GM23248 (cell line): ENCODE results near the gene POFUT2. TPM values are rescaled to one million over a fixed set of nuclear protein-coding genes. Genes with fewer than 3 reads are reported as not detected.

ENCODE experiments used
- DNase-seq: peaks from one replicate; pipeline ENCODE4 v3.0.0-alpha.2; 2015
- H2AFZ ChIP-seq: fragments of 200-600 bp; sonication (generic); 2 replicates; pipeline ENCODE4 v1.6.1; 2016; ENCODE audit warnings: antibody characterized with exemption
- H3F3A ChIP-seq: fragments of 200-600 bp; sonication (generic); 2 replicates; pipeline ENCODE4 v1.6.1; 2016; ENCODE audit warnings: mild to moderate bottlenecking, antibody characterized with exemption, mixed run types; ENCODE audit not compliant: insufficient read depth
- H3K27ac ChIP-seq: fragments of 200-600 bp; sonication (generic); 2 replicates; pipeline ENCODE4 v1.5.1; 2016; ENCODE audit warnings: mild to moderate bottlenecking
- H3K27me3 ChIP-seq: fragments of 200-600 bp; sonication (generic); replicated peaks from 2 replicates; pipeline ENCODE4 v1.6.1; 2016; ENCODE audit warnings: mild to moderate bottlenecking; ENCODE audit not compliant: insufficient read depth
- H3K36me3 ChIP-seq: fragments of 200-600 bp; sonication (generic); 2 replicates; pipeline ENCODE4 v1.6.1; 2016; ENCODE audit warnings: low read depth, mild to moderate bottlenecking
- H3K4me1 ChIP-seq: fragments of 200-600 bp; sonication (generic); 2 replicates; pipeline ENCODE4 v1.6.1; 2016; ENCODE audit warnings: mild to moderate bottlenecking; ENCODE audit not compliant: insufficient read depth
- H3K4me2 ChIP-seq: fragments of 200-600 bp; sonication (generic); one replicate; pipeline ENCODE4 v1.6.1; 2016; ENCODE audit warnings: mild to moderate bottlenecking; ENCODE audit not compliant: unreplicated experiment
- H3K4me3 ChIP-seq: fragments of 200-600 bp; sonication (generic); 2 replicates; pipeline ENCODE4 v1.5.1; 2016; ENCODE audit warnings: mild to moderate bottlenecking
- H3K79me2 ChIP-seq: fragments of 200-600 bp; sonication (generic); 2 replicates; pipeline ENCODE4 v1.6.1; 2016; ENCODE audit warnings: mild to moderate bottlenecking; ENCODE audit not compliant: insufficient read depth
- H3K9ac ChIP-seq: fragments of 200-600 bp; sonication (generic); 2 replicates; pipeline ENCODE4 v1.6.1; 2016; ENCODE audit warnings: mild to moderate bottlenecking
- H3K9me2 ChIP-seq: fragments of 200-600 bp; sonication (generic); 2 replicates; pipeline ENCODE4 v1.6.1; 2016; ENCODE audit warnings: mixed run types, mild to moderate bottlenecking, moderate library complexity; ENCODE audit not compliant: insufficient read depth
- H3K9me3 ChIP-seq: fragments of 200-600 bp; sonication (generic); one replicate; pipeline ENCODE4 v1.6.1; 2017; ENCODE audit warnings: low read depth
- H4K20me1 ChIP-seq: fragments of 200-600 bp; sonication (generic); 2 replicates; pipeline ENCODE4 v1.6.0; 2016; ENCODE audit not compliant: insufficient read depth
- EZH2 ChIP-seq: fragments of 200-600 bp; sonication (generic); IDR thresholded peaks from 2 replicates; pipeline ENCODE4 v1.6.1; 2018; ENCODE audit warnings: antibody characterized with exemption, mild to moderate bottlenecking; ENCODE audit not compliant: insufficient read depth, poor library complexity, severe bottlenecking
- EZH2phosphoT487 ChIP-seq: fragments of 200-600 bp; sonication (generic); IDR thresholded peaks from 2 replicates; pipeline ENCODE4 v1.6.1; 2018; ENCODE audit warnings: antibody characterized with exemption, moderate library complexity, mild to moderate bottlenecking, low read depth; ENCODE audit not compliant: insufficient read depth
- WGBS, 2 experiments: methylation state at CpG; one replicate each; pipeline ENCODE4 v1.1.6; 2015 to 2017; ENCODE audit warnings: low lambda C conversion rate in 2 of 2, low coverage in 1 of 2; ENCODE audit errors: missing lambda C conversion rate in 2 of 2; 5-methylcytosine and 5-hydroxymethylcytosine counted together
- in situ Hi-C: fragments of 300-500 bp; cut with MboI; formaldehyde crosslinking; loops from 2 replicates; pipeline ENCODE4 v1.15.0; 2020
- polyA plus RNA-seq: library from polyadenylated mRNA; unstranded; fragments of >200 nt; fragmentation: Nextera tagmentation; extraction: Ambion mirVana; gene quantifications from 2 replicates; pipeline ENCODE4 v1.2.1, GENCODE V29; 2016
- total RNA-seq: library from RNA; depleted of rRNA; stranded (reverse); fragments of >200 nt; shearing (Covaris generic); gene quantifications from 2 replicates; pipeline ENCODE4 v1.2.3, GENCODE V29; 2014

Gene POFUT2
- total and polyA plus RNA-seq, 2 experiments from 2014 or later: 30.1 to 48.2 TPM

- H2AFZ ChIP-seq: no peak overlapping the region
- no peak overlapping the region for H3K9ac ChIP-seq
- H3K4me3 ChIP-seq: no peak overlapping the region
- H3K36me3 ChIP-seq: peaks cover 70% of the 10 kb centered on the region
- no peaks in the 10 kb centered on the region for H3K9me3 ChIP-seq
- no peaks in the 10 kb centered on the region for H3K4me1 ChIP-seq
- no peak overlapping the region for H3K27ac ChIP-seq
- DNase-seq: no peak
- no peak overlapping the region for H3K4me2 ChIP-seq
- 94 to 98% methylated on average over 19 of the region's 19 CpGs for WGBS, 2 experiments
- peaks cover 21% of the 10 kb centered on the region for H4K20me1 ChIP-seq
- TF ChIP-seq EZH2phosphoT487 (no peak), EZH2 (no peak)
- H3K79me2 ChIP-seq: peaks cover 95% of the 10 kb centered on the region
- in situ Hi-C loops: loop anchor here (25.0 kb wide), 1 partner anchor 561 kb away; no protein-coding TSS in a partner anchor
- 0 out of 2 replicates have a peak, but pooled peaks cover 11% of the 10 kb centered on the region for H3F3A ChIP-seq
- no peaks in the 10 kb centered on the region for H3K9me2 ChIP-seq
- H3K27me3 ChIP-seq: no peaks in the 10 kb centered on the region
Measured at GRCh38 chr21:45276596-45276995, 11.1 kb downstream of the POFUT2 start.

GRCh38 chr21:45270306-45270821 lies 17.3 kb downstream of the POFUT2 start:
- Histone ChIP-seq H3K4me2 (no peak overlapping the region), H3K9ac (no peak overlapping the region), H3K9me2 (no peaks in the 10 kb centered on the region), H3K4me1 (no peaks in the 10 kb centered on the region), H3F3A (0 out of 2 replicates have a peak, but pooled peaks cover 11% of the 10 kb centered on the region), H3K4me3 (no peak overlapping the region), H4K20me1 (peaks cover 27% of the 10 kb centered on the region), H2AFZ (no peak overlapping the region), H3K36me3 (peaks cover 60% of the 10 kb centered on the region), H3K27ac (no peak overlapping the region), H3K9me3 (no peaks in the 10 kb centered on the region), H3K79me2 (peaks cover 58% of the 10 kb centered on the region), H3K27me3 (no peaks in the 10 kb centered on the region)
- 94 to 95% methylated on average over 13 of the region's 13 CpGs for WGBS, 2 experiments
- in situ Hi-C loops: no loop called here
- DNase-seq: no peak
- TF ChIP-seq EZH2phosphoT487 (no peak), EZH2 (no peak)

GRCh38 chr21:45269861-45270260 lies 17.8 kb downstream of the POFUT2 start:
- DNase-seq: no peak
- Histone ChIP-seq H3K36me3 (peaks cover 55% of the 10 kb centered on the region), H3K27ac (no peak overlapping the region), H3K79me2 (peaks cover 52% of the 10 kb centered on the region), H3K4me3 (no peak overlapping the region), H3K9ac (no peak overlapping the region), H3K4me2 (no peak overlapping the region), H4K20me1 (peaks cover 27% of the 10 kb centered on the region), H3K4me1 (no peaks in the 10 kb centered on the region), H3K9me3 (no peaks in the 10 kb centered on the region), H3K27me3 (no peaks in the 10 kb centered on the region), H3K9me2 (no peaks in the 10 kb centered on the region), H3F3A (0 out of 2 replicates have a peak, but pooled peaks cover 11% of the 10 kb centered on the region), H2AFZ (no peak overlapping the region)
- in situ Hi-C loops: no loop called here
- 93 to 97% methylated on average over 13 of the region's 13 CpGs for WGBS, 2 experiments
- TF ChIP-seq EZH2phosphoT487: no peak
- no peak for TF ChIP-seq EZH2

GRCh38 chr21:45267390-45267760 lies 20.3 kb downstream of the POFUT2 start:
- Histone ChIP-seq H4K20me1 (peaks cover 9% of the 10 kb centered on the region), H3K27ac (no peak overlapping the region), H3K4me3 (no peak overlapping the region), H3K4me1 (no peaks in the 10 kb centered on the region), H2AFZ (no peak overlapping the region), H3K9me3 (no peaks in the 10 kb centered on the region), H3K27me3 (no peaks in the 10 kb centered on the region), H3F3A (no peaks in the 10 kb centered on the region), H3K4me2 (no peak overlapping the region), H3K79me2 (peaks cover 28% of the 10 kb centered on the region), H3K9ac (no peak overlapping the region), H3K36me3 (peaks cover 43% of the 10 kb centered on the region), H3K9me2 (no peaks in the 10 kb centered on the region)
- in situ Hi-C loops: no loop called here
- DNase-seq: no peak
- TF ChIP-seq EZH2 (no peak), EZH2phosphoT487 (no peak)
- whole genome bisulfite sequencing, 2 experiments: 95 to 98% methylated on average over 16 of the region's 16 CpGs
